CD1c-positive myeloid dendritic cell (primary cell): ENCODE data around the gene CLECL1.
"Not testable (repeated sequence)": the region's sequence is repeated elsewhere in the genome, so short reads cannot be mapped to it uniquely, and the experiment has no call there.

Experiments
- DNase-seq: peaks from one replicate; pipeline ENCODE4 v3.0.0-alpha.2; 2016; ENCODE audit errors: extremely low spot score

Gene CLECL1

DNA sequence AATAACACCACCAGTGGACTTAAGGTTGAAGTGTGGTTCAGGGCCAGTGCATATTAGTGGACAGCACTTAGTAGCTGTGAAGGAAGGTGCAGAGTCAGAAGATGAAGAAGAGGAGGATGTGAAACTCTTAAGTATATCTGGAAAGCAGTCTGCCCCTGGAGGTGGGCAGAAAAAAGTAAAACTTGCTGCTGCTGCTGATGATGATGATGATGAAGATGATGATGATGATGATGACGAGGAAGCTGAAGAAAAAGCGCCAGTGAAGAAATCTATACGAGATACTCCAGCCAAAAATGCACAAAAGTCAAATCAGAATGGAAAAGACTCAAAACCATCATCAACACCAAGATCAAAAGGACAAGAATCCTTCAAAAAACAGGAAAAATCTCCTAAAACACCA is 37.2 kb downstream of the CLECL1 start:
- DNase-seq: not testable (repeated sequence)

DNA sequence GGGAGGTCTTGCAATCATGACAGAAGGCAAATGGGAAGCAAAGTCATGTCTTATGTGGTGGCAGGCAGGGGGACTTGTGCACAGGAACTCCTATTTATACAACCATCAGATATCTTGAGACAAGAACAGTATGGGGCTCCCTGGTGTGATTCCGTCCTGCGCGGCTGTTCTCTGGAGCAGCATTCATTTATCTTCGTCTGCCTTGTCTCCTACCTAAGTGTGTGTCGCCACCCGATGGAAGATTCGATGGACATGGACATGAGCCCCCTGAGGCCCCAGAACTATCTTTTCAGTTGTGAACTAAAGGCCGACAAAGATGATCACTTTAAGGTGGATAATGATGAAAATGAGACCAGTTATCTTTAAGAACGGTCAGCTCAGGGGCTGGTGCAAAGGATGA is 37.7 kb downstream of the CLECL1 start:
- not testable (repeated sequence) for DNase-seq

DNA sequence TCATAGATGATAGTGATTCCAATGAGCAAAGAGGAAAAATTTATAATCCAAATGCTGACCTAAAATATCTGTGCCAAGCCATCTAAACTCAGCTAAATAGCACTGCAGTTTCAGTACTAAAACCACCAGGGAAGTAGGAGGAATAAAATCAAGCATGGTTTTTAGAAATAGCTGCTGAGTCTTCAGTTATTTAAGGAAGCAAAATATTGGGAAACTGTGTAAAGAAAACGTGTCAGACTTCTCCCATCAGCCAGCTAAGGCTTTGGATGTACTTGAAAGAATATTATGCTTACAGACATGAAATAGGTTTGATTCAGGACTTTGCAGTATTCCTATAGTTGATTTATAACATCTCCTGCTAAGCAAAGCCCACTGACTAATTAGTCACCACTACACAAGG is 38.7 kb downstream of the CLECL1 start:
- peak; percentile 63 for DNase-seq

DNA sequence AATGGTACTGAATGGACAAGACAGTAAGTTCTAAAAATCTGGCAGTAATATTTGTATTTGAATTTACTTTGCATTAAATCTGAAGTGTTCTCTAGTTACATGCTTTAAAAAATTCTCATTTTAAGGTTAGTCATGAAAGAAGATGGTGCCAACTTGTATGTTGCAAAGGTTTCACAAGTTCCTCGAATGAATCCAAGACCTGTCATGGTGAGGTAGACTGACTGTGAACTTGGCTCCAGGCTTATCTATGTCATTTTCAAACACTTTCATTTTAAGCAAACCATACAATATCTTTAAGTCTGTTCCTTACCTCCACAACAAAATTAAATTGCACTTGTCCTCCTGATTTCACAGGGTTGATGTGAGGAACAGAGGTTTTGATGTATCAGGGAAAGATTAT is 40.0 kb downstream of the CLECL1 start:
- no peak for DNase-seq

DNA sequence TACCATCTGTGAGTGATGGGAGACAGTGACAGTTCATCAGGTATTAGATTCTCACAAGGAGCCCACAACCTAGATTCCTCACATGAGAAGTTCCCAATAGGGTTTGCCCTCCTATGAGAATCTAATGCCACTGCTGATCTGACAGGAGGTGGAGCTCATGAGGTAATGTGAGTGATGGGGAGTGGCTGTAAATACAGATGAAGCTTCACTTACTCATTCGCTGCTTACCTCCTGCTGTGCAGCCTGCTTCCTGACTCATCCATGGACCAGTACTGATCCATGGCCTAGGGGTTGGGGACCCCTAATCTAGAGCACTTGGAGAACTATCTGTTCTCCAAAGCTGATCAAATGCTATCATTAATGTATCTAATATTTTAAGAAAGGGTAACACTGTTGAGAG is 45.7 kb downstream of the CLECL1 start:
- no peak for DNase-seq

DNA sequence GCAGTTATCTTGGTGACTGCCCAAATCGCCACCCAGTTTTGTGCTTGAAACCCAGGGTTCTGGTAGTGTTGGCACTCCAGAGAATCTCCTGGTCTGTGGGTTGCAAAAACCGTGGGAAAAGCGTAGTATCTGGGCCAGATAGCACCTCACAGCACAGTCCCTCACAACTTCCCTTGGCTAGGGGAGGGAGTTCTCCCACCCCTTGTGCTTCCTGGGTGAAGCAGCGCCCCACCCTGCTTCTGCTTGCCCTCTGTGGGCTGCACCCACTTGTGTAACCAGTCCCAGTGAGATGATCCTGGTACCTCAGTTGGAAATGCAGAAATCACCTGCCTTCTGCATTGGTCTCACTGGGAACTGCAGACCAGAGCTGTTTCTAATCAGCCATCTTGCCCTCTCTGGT is 47.0 kb downstream of the CLECL1 start:
- no peak for DNase-seq

DNA sequence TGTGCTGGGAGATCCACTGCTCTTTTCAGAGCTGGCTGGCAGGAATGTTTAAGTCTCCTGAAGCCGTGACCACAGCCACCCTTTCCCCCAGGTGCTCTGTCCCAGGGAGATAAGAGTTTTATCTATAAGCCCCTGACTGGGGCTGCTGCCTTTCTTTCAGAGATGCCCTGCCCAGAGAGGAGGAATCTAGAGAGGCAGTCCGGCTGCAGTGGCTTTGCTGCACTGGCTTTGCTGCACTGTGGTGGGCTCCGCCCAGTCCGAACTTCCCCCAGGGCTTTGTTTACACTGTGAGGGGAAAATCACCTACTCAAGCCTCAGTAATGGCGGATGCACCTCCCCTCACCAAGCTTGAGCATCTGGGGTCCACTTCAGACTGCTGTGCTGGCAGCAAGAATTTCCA is 47.5 kb downstream of the CLECL1 start:
- not testable (repeated sequence) for DNase-seq

DNA sequence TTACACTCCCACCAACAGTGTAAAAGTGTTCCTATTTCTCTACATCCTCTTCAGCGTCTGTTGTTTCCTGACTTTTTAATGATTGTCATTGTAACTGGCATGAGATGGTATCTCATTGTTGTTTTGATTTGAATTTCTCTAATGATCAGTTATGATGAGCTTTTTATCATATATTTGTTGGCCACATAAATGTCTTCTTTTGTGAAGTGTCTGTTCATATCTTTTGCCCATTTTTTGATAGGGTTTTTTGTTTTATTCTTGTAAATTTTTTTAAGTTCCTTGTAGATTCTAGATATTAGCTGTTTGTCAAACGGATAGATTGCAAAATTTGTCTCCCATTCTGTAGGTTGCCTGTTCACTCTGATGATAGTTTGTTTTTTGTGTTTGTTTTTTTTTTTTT is 49.9 kb downstream of the CLECL1 start:
- not testable (repeated sequence) for DNase-seq

DNA sequence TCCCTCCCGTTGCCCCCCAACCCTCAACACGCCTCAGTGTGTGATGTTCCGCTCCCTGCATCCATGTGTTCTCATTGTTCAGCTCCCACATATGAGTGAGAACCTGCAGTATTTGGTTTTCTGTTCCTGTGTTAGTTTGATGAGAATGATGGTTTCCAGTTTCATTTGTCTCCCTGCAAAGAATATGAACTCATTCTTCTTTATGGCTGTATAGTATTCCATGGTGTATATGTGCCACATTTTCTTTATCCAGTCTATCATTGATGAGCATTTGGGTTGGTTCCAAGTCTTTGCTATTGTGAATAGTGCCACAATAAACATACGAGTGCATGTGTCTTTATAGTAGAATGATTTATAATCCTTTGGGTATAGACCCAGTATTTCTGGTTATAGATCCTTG is 50.4 kb downstream of the CLECL1 start:
- not testable (repeated sequence) for DNase-seq

DNA sequence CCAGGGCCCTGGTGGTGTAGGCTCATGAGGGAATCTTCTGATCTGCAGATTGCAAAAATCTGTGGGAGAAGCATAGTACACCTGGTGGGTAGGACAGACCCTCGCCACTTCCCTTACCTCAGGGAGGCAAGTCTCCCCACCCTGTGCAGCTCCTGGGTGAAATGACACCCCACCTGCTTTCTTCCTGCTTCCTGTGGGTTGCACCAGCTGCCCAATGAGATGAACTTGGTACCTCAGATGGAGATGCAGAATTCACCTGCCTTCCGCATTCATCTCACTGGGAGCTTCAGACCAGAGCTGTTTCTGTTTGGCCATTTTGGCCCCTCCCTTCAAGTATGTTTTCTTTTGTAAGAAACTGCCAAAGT is 58.7 kb downstream of the CLECL1 start:
- DNase-seq: no peak

DNA sequence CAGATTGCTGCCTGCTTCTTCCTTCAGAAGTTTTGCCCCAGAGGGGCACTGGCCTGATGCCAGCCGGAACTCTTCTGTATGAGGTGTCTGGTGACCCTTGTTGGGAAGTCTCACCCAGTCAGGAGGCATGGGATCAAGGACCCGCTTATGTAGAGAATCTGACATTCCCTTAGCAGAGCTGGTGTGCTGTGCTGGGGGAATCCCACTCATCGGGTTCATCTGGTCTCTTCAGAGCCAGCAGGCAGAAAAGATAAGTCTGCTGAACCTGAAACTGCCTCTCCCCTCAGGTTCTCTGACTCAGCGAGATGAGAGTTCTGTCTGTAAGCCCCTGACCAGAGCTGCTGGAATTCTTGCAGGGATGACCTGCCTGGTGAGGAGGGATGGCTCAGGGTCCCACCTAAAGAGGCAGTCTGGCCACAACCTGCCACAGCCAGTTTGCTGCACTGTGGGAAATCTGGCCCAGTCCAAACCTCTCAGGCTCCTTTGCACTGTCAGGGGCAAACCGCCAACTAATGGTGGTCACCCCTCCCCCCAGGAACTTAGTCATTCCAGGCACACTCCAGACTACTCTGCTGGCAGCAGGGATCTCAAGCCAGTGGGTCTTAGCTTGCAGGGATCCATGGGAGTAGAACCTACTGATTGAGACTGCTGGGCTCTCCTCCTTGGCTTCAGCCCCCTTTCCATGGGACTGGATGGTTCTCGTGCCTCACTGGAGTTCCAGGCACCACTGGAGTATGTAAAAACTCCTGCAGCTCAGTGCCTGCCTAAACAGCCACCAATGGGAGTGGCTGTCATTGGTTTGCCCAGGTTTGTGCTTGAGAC is 59.3 kb downstream of the CLECL1 start:
- no peak for DNase-seq
